ENCODE measurements around the gene FAAP24.
"Not testable (repeated sequence)": the region's sequence is repeated elsewhere in the genome, so short reads cannot be mapped to it uniquely, and the experiment has no call there.

The FAAP24 gene, protein sequence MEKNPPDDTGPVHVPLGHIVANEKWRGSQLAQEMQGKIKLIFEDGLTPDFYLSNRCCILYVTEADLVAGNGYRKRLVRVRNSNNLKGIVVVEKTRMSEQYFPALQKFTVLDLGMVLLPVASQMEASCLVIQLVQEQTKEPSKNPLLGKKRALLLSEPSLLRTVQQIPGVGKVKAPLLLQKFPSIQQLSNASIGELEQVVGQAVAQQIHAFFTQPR

DNA sequence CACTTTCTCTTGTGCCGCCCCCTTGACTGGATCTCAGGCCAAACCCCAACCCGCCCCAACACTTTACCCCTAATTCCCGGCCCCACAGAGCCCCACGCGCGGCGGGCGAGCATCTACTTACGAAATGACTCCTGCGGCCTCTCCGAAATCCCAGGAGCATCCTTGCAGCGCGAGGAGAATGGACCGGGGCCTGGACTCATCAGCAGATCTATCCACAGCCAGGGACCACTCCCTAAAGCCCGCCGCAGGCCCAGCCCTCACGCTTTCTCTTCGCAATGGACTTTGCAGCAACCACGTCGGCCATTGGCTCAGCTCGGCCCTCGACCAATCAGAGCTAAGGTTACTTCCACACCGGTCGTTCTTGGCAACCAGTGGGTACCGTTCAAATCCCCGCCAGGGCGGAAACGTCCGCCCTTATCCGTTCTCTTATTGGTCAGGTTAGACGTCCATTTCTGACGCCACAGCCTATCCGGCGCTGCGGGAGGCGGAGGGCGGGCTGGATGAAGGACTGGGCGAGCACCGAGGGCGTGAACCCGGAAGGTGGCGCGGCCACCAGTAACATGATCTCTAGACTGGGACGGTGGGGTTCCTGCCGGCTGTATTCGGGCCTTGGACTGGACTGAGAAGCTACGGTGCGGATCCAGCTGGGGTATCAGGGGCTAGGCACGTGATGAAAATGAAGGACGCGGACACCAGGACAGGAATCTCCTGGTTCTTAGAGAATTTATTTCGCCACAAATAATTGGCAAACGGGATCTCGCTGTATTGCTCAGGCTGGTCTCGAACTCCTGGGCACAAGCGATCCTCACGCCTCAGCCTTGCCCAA lies at the start of gene FAAP24, which contains the start of gene CEP89:
Gene FAAP24, plus strand, starts transcription at position 528 of the 826 bp plus-strand sequence. CDS start 955 bp downstream, outside the sequence.
Gene CEP89, minus strand, starts transcription at position 244 of the 826 bp plus-strand sequence. Its CDS starts 84 bp downstream, at position 160.
- peak; percentile 87 to 99 (median 98) for DNase-seq

DNA sequence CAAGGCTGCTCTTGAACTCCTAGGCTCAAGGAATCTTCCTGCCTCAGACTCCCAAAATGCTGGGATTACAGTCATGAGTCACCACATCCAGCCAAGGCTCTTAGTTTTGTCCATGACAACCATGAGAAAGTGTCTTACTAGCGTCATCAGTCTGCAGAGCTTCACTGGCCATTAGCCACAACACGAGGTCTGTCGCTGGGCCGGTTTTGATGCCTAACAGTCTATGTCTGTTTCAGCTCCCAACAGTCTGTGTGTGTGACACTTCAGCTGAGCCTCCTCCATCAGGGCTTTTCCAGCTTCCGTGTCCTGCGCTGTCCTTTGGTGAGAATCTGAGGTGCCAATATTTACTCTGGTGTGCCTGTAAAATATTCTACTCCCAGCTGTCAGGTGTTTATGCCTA lies 47.8 kb upstream of the FAAP24 start:
- DNase-seq, result peak in 24 of 58 donors; percentile 2 to 45 (median 10)

DNA sequence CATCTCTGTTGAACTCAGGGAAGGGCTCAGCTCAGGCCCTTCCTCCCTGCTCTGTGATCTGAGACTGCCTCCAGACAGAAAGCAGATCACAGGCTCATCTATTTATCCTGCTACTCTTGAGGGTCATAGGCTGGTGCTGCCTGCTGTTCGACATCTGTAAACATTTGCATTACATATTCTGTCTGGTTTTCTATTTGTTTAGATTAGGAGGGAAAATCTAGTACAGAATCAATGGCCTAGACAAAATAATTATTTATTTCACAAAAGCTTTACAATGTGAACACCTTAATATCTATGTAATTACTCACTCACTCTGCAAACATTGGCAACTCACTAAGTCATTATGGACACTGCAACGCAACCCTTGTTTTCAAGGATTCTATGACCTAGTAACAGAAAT lies 43.2 kb upstream of the FAAP24 start:
- DNase-seq, result no peak

DNA sequence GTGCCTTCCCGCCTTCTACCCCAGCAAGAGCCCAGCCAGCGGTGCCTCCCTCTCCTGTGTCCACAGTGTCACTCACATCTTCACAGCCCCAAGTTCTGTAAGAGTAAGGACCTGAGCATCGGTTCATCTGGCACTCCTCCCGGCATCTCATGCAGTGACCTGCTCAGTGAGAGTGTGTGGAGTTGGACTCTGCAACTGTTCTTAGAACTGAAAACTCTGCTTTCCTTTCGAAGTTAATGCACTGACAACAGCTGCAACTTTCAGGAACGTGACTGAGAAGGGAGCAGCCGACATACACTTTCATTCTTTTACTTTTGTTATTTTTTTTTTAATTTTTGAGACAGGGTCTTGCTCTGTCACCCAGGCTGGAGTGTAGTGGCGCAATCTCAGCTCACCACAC lies 41.5 kb upstream of the FAAP24 start:
- no peak for DNase-seq

DNA sequence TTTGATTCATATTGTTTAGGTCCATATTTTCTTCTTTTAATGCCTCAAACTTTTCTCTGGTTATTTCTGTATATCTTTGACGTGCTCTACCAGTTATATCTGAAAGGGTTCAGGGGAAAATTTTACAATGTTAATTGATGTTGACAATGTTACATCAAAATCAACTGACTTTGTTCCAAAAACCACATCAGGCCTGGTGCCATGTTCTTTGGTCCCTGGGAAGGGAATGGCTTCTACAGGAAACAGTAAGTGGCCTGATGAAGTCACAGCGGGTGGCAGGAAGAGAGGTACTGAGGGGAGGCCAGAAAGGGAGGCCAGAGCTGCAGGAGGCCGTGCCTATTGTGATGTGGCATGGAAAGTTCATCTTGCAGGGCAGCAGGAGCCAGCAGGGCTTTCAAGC lies 38.5 kb upstream of the FAAP24 start:
- no peak for DNase-seq

DNA sequence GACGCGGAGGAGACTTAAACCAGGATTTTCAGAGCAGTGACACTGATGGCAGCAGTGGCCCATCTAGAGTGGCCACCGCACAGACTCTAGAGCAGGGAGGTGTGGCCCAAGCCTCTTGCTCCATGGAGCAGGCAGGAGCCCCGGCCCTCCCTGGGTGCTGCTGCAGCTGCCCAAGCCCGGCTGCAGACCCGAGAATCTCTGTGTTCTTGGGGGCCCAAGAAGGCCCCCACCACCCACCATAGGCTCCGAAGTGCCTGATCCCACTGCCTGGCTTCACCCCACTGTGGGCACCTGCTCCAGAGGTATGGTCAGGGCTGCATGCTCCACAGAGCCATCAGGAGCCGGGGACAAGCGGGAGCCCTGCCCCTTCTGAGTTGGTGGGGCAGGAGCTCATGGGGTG lies 36.4 kb upstream of the FAAP24 start:
- no peak for DNase-seq

DNA sequence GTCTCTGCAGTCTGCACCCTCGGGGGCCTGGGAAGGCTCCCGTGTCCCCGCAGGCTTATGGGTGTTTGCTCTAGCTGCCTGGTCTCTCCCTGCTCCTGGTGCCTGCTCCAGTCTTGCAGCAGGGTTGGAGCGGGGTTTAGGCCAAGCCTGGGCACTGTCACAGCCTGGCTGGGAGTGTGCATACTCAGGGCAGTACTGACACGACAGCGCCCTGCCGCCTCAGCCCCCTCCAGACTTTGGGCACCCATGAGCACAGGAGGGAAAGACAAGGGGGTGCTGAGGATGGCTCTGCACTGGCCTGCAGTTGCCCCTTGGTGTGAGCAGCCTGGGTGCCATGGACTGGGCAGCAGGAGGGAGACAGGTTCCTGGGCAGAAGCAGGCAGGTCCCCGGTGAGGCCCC lies 36.0 kb upstream of the FAAP24 start:
- no peak for DNase-seq

DNA sequence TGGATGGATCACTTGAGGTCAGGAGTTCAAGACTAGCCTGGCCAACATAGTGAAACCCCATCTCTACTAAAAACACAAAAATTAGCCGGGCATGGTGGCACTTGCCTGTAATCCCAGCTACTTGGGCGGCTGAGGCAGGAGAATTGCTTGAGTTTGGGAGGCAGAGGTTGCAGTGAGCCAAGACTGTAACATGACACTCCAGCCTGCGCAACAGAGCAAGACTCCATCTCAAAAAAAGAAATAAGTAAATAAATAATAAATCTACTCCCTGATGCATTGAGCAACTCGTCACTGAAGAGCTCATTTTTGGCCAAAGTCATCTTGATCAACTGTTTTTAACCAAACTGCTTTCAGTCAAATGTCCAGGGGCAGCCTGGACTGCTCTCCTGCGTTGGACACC lies 30.8 kb upstream of the FAAP24 start:
- not testable (repeated sequence) for DNase-seq

DNA sequence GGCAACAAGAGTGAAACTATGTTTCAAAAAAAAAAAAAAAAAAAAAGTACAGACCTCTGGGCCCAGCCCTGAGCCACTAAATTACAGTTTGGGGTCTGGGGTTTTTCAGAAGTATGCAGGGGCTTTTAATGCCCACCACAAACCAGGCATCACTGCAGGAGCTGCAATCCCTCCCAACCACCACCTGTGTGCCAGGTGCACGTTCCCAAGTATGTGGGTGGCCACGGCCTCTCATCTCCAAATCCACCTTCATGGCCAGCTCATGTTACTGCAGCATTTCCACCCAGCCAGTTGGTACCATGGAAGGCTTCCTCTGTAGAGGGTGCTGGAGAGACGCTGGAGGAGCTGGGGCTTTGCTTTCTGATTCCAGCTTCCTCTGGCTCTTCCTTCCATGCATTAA lies 26.8 kb upstream of the FAAP24 start:
- no peak for DNase-seq

DNA sequence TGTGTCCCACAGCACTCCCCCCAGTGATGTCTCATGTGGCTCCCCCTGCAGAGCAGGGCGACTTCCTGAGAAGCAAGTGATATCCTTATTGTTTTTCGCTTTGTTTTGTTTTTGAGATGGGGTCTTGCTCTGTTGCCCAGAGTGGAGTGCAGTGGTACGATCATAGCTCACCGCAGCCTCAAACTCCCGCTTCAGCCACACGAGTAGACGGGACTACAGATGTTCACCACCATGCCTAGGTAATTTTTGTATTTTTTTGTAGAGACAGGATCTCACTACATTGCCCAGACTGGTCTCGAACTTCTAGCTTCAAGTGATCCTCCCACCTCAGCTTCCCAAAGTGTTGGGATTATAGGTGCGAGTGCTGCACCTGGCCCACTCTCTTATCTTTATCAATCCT lies 5.3 kb upstream of the FAAP24 start:
- no peak for DNase-seq

DNA sequence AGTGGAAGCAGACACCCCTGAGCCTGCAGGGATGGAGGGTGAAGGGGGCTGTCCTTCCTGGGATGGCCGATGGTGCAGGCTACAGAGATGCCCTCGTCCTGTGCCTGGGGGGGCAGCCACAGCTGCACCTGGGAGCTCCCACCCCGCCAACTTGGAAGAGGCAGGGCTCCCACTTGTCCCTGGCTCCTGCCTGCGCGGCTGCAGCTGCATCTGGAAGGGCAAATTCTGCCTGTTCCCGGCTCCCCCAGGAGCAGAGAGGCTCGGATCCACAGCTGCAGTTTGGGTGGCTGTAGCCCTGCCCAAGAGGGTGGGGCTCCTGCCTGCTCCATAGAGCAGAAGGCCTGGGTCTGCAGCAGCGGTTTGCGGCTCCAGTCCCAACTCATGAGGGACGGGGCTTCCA lies 2.5 kb upstream of the FAAP24 start:
- DNase-seq, result no peak

DNA sequence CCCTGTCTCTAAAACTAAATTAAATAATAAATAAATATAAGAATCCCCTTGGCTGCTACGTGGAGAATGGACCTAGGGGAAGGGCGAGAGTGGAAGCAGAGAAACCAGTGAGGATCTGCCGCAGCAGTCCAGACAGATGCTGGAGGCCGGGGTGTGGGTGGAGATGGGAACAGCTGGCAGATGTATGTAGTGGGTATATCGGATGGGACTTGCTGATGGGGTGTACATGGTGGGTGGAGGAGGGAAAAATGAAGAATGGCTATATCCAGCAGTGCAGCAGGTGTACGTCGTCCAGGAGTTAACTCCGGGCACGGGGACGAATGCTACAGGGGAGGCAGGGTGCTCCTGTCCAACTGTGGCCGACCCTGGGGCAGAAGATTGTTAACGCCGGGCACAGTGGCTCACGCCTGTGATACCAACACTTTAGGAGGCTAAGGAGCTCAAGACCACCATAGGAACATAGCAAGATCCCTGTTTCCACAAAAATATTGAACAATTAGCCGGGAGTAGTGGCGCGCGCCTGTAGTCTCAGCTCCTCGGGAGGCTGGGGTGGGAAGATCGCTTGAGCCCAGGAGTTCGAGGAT lies 938 bp upstream of the FAAP24 start:
- DNase-seq, result no peak

DNA sequence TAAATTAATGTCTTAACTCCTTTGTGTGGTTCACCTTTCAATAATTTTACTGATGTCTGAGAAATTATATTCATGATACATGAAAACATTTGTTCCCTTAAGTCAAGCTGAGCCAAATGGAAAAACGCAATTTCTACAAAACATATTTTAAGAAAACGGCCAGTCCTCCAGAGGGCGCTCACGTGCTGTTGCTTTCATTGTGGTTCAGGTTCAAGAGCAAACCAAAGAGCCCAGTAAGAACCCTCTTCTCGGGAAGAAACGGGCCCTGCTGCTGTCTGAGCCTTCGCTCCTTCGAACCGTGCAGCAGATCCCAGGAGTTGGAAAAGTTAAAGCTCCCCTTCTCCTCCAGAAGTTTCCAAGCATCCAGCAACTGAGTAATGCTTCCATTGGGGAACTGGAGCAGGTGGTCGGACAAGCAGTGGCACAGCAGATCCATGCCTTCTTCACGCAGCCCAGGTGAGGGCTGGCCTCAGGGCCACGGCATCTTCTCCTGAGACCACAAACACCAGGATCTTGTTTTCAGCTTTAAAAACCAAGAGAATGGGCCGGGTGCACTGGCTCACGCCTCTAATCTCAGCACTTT lies 4.3 kb downstream of the FAAP24 start:
- DNase-seq, result peak in 51 of 58 donors; percentile 3 to 82 (median 30)

DNA sequence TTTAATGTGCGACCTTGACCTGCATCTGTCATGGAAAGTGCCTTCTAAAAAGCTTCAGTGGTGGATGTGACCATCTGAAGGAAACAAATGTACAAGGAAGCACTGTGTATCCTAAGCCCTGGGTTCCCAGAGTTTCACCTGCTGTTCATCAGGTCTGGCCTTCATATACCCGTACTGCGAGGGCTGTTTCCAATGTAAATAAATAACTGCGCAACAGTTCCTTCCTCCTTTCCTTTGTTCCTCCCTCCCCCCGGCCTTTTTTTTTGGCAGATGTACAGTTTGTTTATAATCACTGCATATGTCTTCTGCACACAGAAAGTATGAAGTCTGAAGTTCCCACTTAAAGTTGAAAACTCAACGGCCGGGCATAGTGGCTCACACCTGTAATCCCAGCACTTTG lies 5.2 kb downstream of the FAAP24 start:
- no peak for DNase-seq

DNA sequence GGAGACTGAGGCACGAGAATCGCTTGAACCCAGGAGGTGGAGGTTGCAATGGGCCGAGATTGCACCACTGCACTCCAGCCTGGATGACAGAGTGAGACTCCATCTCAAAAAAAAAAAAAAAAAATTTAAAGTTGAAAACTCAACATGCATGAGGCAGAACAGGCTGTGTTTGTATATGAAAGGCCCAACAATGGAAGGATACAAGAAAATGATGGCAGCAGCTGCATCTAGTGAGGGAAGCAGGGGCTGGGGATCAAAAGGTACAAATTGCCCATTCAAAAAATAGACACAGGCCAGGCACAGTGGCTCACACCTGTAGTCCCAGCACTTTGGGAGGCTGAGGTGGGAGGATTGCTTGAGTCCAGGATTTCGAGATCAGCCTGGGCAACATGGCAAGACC lies 5.8 kb downstream of the FAAP24 start:
- not testable (repeated sequence) for DNase-seq

DNA sequence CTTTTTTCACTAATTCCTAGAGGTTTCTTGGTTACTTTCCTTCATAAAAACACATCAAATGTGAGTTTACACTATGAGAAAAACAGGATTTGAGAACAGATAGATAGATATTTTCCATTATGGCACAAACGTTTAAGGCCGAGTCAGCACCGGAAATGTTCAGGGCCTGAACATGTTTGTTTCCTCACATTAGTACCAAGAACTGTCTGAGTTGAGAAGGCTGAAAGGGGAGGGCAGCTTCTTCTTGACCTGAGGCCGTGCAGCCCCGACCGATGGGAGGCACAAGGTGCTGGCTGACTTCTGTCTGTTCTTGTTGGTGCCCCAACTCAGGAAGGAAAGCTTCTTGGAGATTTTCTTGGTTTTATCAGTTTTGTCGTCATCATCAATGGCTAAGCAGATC lies 7.8 kb downstream of the FAAP24 start:
- not testable (repeated sequence) for DNase-seq

DNA sequence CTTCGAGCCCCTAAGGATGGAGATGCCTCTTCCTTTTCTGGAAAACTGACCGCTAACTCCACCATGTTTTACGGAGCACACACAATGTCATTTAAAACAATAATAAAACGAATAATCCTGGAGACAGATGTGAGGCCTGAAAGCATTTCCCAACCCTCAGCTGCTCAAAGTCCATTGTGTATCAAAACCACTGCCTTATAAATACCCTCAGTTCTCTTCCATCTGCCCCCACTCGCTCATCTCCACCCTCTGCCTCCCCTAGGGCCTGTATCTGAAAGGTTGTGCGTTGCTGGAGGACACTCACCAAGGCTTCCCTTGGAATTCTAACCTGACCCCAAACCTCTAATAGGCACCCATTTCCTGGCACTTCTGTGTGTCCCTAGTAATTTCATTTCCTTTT lies 10.4 kb downstream of the FAAP24 start:
- DNase-seq, result not testable (repeated sequence)

DNA sequence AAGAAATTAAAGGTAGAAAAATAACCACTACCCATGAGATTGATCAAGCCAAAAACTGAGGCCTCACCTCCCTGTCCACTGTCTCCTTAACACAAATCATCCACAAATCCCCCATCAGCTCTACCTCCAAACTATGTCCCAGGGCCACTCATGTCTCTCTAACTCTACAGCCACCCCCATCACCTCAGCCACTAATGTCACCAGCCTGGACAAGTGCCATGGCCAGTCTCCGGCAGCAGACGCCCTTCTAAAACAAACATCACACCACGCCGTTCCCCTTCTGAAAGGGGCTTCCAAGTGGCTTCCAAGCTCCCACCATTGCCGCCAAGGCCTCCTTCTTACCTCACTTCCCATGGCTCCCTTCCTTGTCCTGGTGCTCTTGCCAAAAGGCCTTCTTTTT lies 16.2 kb downstream of the FAAP24 start:
- DNase-seq, result not testable (repeated sequence)

DNA sequence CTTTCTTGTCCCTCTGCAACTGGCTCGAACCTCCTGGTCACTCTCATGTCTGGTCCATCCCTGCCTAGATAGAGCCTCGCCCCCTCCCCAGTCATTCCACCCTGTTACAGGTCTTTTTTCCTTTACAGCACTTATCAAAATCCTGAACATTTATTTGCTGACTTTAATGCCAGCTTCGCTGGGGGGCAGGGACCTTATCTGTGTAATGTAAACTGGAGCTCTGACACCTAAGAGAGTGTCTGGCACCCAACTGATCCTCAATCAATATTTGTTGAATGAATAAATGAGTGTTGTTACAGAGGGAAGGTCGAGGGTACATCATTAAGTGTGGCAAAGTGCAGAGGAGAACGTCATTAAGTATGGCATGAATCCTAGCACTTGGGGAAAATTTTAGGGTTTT lies 16.7 kb downstream of the FAAP24 start:
- DNase-seq, result no peak

DNA sequence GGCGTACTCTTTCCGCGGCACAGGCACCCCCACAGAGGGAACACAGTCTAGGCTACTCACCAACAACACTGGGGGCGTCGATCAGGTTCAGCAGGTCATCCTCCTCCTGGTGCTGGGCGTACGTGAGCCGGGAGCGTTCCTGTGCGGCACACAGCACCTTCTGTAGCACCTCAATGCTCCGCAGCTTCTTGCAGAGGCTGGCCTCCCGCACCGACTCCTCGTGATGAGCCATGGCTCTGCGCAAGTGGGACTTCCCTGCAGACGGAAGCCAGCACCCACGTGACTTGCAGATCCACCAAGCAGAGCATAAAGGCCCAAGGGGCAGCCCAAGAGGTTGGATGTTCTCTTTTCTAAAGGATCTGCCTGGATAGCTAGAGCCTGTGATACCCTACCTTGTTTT lies 23.9 kb downstream of the FAAP24 start:
- DNase-seq, result not testable (repeated sequence)

DNA sequence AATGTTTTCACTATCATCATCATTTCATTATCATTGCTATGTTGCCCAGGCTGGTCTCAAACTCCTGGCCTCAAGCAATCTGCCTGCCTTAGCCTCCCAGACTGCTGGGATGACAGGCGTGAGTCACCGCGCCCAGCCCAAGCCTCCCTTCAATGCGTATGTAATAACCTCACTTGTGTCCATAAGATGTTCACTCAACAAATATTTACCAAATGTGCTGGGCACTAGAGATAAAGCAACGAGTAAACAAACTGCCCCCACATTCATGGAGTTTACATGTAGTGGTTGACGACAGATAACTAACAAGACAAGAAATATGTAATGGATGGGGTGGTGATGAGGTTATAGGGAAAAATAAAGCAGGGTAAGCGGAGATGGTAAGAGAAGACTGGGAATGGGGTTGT lies 25.0 kb downstream of the FAAP24 start:
- DNase-seq, result not testable (repeated sequence)

Data from anterior cingulate cortex (tissue), 58 donors.